Liver (tissue), 3 donors: ENCODE data around the gene SPANXA2.

ENCODE experiments used
- ATF3 ChIP-seq: IDR thresholded peaks from 2 replicates; pipeline ENCODE4 v1.6.1; 2016; ENCODE audit warnings: antibody characterized with exemption
- CTCF ChIP-seq: fragments of 150-350 bp; IDR thresholded peaks from 2 replicates; pipeline ENCODE4 v1.5.1; 2017; ENCODE audit warnings: improper control_type of control experiment, low read depth, low read length; ENCODE audit not compliant: missing input control
- EGR1 ChIP-seq, 2 donors: IDR thresholded peaks; 2 replicates each; pipeline ENCODE4 v1.6.1; 2016 to 2018; ENCODE audit warnings: antibody characterized with exemption in 2 of 2, low read depth in 2 of 2
- FOXA1 ChIP-seq: IDR thresholded peaks from 2 replicates; pipeline ENCODE4 v1.6.1; 2016; ENCODE audit warnings: antibody characterized with exemption
- GABPA ChIP-seq, 2 donors: IDR thresholded peaks in 1 of 2; conservative IDR thresholded peaks in 1 of 2; 2 replicates each; pipeline ENCODE4 v1.6.1; 2016; ENCODE audit warnings: antibody characterized with exemption in 2 of 2, mild to moderate bottlenecking in 1 of 2, moderate library complexity in 1 of 2
- JUND ChIP-seq, 2 donors: IDR thresholded peaks; 2 replicates each; pipeline ENCODE4 v1.6.1; 2016; ENCODE audit warnings: antibody characterized with exemption in 2 of 2
- MAX ChIP-seq: IDR thresholded peaks from 2 replicates; pipeline ENCODE4 v1.6.1; 2016; ENCODE audit warnings: antibody characterized with exemption
- NR2F2 ChIP-seq: IDR thresholded peaks from 2 replicates; pipeline ENCODE4 v1.6.1; 2016; ENCODE audit warnings: antibody characterized with exemption
- RAD21 ChIP-seq, 2 donors: IDR thresholded peaks; 2 replicates each; pipeline ENCODE4 v1.6.1; 2016; ENCODE audit warnings: antibody characterized with exemption in 2 of 2, mild to moderate bottlenecking in 2 of 2
- REST ChIP-seq: IDR thresholded peaks from 2 replicates; pipeline ENCODE4 v1.6.1; 2016; ENCODE audit warnings: antibody characterized with exemption, mild to moderate bottlenecking
- SP1 ChIP-seq: IDR thresholded peaks from 2 replicates; pipeline ENCODE4 v1.6.1; 2018; ENCODE audit warnings: antibody characterized with exemption, mild to moderate bottlenecking
- TAF1 ChIP-seq: conservative IDR thresholded peaks from 2 replicates; pipeline ENCODE4 v1.6.1; 2016; ENCODE audit warnings: antibody characterized with exemption, mild to moderate bottlenecking
- YY1 ChIP-seq: IDR thresholded peaks from 2 replicates; pipeline ENCODE4 v1.6.1; 2016; ENCODE audit warnings: antibody characterized with exemption, mild to moderate bottlenecking
- ZBTB33 ChIP-seq: IDR thresholded peaks from 2 replicates; pipeline ENCODE4 v1.6.1; 2016; ENCODE audit warnings: antibody characterized with exemption
- donor health status: healthy.
- donor health status: healthy.

GRCh38 chrX:141638550-141638949 is 49.0 kb downstream of the SPANXA2 start:
- no peak for TF ChIP-seq CTCF
- no peak for TF ChIP-seq RAD21 (IDR thresholded peaks at IDR 0.05)
- TF ChIP-seq EGR1 (IDR thresholded peaks at IDR 0.05; ENCODE audit: low read depth in 2 of 2) = no peak
- TF ChIP-seq JUND (IDR thresholded peaks at IDR 0.05) = no peak
- TF ChIP-seq MAX = no peak
- TF ChIP-seq ZBTB33 = no peak
- TF ChIP-seq SP1 = no peak
- TF ChIP-seq TAF1 = no peak
- TF ChIP-seq YY1 = no peak
- no peak for TF ChIP-seq ATF3
- TF ChIP-seq REST = no peak
- TF ChIP-seq GABPA (IDR thresholded peaks at IDR 0.05 in 1 of 2, conservative IDR thresholded peaks at IDR 0.05 in 1 of 2) = no peak
- no peak for TF ChIP-seq NR2F2
- TF ChIP-seq FOXA1 = no peak
